ENCODE data around the gene LRMDA. TPM values are rescaled to one million over a fixed set of nuclear protein-coding genes. Genes with fewer than 3 reads are reported as not detected.

The LRMDA gene
- total RNA-seq, 1 donor from 2014 or later: not detected

DNA sequence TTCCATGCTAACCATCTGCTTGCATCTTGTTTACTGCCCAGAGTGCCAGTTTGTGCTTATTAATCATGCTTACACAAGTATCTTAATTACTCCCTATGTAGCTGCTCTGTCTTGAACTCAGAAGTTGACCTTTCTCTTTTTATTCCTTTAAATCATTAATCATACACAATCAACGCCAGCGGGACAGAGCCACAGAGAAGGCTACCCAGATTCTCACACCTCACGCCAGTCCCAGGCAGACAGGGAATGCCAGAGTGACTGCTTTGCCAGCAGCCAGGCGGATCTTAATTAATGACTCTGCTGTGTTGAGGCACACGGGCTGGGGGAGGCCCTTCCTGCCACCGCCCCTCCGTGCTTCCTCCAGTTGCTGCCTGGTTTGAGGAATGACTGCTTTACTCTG lies 229.4 kb downstream of the LRMDA start:
- no peak overlapping the region for H3K4me3 Mint-ChIP-seq
- ATAC-seq (ENCODE audit: low read depth) (no peak), DNase-seq (no peak)
- no peak overlapping the region for H3K27ac Mint-ChIP-seq
- intact Hi-C loops (cut with micrococcal nuclease): no loop called here
- ChIA-PET CTCF (no interaction called here), POLR2A (no interaction called here)
- no peaks in the 10 kb centered on the region for H3K4me1 Mint-ChIP-seq
- peaks cover 3% of the 10 kb centered on the region for H3K27me3 Mint-ChIP-seq
- TF ChIP-seq, protein P1, sequence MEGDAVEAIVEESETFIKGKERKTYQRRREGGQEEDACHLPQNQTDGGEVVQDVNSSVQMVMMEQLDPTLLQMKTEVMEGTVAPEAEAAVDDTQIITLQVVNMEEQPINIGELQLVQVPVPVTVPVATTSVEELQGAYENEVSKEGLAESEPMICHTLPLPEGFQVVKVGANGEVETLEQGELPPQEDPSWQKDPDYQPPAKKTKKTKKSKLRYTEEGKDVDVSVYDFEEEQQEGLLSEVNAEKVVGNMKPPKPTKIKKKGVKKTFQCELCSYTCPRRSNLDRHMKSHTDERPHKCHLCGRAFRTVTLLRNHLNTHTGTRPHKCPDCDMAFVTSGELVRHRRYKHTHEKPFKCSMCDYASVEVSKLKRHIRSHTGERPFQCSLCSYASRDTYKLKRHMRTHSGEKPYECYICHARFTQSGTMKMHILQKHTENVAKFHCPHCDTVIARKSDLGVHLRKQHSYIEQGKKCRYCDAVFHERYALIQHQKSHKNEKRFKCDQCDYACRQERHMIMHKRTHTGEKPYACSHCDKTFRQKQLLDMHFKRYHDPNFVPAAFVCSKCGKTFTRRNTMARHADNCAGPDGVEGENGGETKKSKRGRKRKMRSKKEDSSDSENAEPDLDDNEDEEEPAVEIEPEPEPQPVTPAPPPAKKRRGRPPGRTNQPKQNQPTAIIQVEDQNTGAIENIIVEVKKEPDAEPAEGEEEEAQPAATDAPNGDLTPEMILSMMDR (IDR thresholded peaks at IDR 0.05): no peak
- H3K9me3 Mint-ChIP-seq: no peaks in the 10 kb centered on the region
- H3K36me3 Mint-ChIP-seq (ENCODE audit: low read depth): no peaks in the 10 kb centered on the region

DNA sequence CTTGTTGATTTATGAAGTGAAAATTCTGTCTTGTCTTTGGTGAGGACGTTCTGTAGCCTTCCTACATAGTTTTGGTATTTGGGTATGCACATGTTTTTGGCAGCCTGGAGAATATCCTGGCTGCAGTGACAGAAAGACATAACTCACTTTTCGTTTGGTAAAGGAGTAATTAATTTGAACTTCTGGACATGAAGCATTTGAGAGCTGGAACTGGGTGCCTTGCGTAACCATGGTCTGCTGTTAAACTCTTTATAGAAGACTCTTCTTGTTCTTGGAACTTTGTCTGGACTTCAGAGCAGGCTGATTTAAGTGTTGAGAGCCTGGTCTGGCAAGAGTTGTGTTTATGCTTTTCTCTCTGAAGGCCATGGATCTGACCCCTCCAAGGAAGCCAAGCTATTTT lies 231.3 kb downstream of the LRMDA start:
- DNase-seq (no peak), ATAC-seq (ENCODE audit: low read depth) (no peak)
- Mint-ChIP-seq H3K36me3 (ENCODE audit: low read depth) (no peaks in the 10 kb centered on the region), H3K4me3 (no peak overlapping the region), H3K27ac (no peak overlapping the region), H3K4me1 (no peaks in the 10 kb centered on the region), H3K27me3 (peaks cover 3% of the 10 kb centered on the region), H3K9me3 (no peaks in the 10 kb centered on the region)
- ChIA-PET CTCF (no interaction called here), POLR2A (no interaction called here)
- TF ChIP-seq, protein P1 (IDR thresholded peaks at IDR 0.05): no peak
- intact Hi-C loops (cut with micrococcal nuclease): no loop called here

DNA sequence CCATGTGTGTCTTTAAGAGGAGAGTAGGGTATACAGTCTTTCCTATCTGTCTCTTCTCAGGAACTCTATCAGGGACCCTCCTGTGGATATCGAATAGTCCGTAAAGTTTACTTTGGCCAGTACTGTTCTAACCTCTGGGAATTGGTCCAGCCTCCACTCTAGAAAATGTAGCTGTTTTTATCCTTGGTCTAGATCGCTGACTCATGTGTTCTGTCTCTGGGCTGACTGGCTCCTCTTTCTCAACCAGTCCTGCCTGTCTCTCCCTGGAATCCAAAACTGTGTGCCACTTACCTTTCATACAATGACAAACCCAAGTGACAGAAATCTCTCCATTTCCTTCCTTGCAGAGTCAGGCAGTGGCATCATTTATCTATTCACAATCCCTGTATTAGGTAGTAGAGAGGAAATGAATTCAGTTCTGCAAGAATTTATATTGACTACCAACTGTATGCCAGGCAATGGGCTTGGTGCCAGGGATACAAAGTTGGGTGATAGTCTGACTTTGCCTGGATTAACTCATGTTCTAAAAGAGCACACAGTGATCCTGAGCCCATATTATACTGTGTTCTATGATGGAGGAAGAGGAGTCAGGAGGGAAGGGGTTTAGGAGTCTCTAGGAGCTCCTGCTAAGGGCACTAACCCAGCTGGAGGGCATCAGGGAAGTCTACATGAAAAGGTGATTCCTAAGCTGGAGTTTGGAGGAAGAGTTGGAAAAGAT lies 232.7 kb downstream of the LRMDA start:
- Mint-ChIP-seq H3K9me3 (no peaks in the 10 kb centered on the region), H3K27ac (no peak overlapping the region), H3K36me3 (ENCODE audit: low read depth) (no peaks in the 10 kb centered on the region)

DNA sequence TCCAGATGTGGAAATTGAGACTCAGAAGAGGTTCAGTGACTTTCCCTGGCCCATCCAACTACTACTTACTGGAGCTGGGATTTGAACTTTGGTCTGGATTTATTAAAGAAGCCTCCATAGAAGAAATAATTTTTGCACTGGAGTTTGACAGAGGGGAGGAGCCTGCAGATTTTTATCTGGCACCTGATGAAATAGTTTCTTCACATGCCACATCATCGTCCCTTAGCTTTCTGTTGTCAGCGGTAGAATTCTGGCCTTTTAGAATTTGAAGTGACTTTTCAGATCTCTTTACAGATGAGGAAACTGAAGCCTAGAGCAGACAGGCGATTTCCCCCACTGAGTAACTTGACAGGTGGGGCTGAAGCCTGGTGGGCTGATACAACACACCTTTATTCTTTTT lies 233.5 kb downstream of the LRMDA start:
- H3K27me3 Mint-ChIP-seq: peaks cover 3% of the 10 kb centered on the region
- DNase-seq (no peak), ATAC-seq (ENCODE audit: low read depth) (no peak)
- H3K9me3 Mint-ChIP-seq: no peaks in the 10 kb centered on the region
- POLR2A ChIA-PET: no interaction called here
- H3K27ac Mint-ChIP-seq: no peak overlapping the region
- no peaks in the 10 kb centered on the region for H3K4me1 Mint-ChIP-seq
- intact Hi-C loops (cut with micrococcal nuclease): no loop called here
- TF ChIP-seq, protein P1 (IDR thresholded peaks at IDR 0.05): no peak
- H3K4me3 Mint-ChIP-seq: no peak overlapping the region
- CTCF ChIA-PET: no interaction called here
- no peaks in the 10 kb centered on the region for H3K36me3 Mint-ChIP-seq (ENCODE audit: low read depth)

More for the DNA sequence above, 232.7 kb downstream of the LRMDA start:
- TF ChIP-seq, protein P1 (IDR thresholded peaks at IDR 0.05): no peak
- no peak for DNase-seq
- peaks cover 3% of the 10 kb centered on the region for H3K27me3 Mint-ChIP-seq
- ChIA-PET CTCF (no interaction called here), POLR2A (no interaction called here)
- intact Hi-C loops (cut with micrococcal nuclease): no loop called here
- ATAC-seq (ENCODE audit: low read depth): no peak
- H3K4me1 Mint-ChIP-seq: no peaks in the 10 kb centered on the region
- H3K4me3 Mint-ChIP-seq: no peak overlapping the region

DNA sequence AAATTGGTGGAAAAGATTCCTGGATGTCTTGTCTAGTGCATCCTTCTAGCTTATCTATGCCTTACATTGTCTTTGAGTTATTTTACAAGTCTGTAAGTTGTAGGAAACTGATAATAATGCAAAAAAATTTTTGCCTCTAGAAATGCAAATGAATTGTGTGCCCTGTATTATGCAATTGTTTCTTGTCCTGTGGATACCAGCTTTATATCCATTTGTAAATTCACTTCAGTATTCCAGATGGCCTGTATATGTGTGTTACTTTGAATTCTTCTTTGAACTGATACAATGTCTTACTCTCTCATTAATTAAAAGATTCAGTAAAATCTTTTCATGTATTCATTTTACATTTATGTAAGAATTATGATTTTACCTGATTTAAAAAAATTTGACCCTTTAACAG lies 234.3 kb downstream of the LRMDA start:
- TF ChIP-seq, protein P1 (IDR thresholded peaks at IDR 0.05): no peak
- no peak overlapping the region for H3K27ac Mint-ChIP-seq
- H3K9me3 Mint-ChIP-seq: no peaks in the 10 kb centered on the region
- H3K4me3 Mint-ChIP-seq: no peak overlapping the region
- peaks cover 4% of the 10 kb centered on the region for H3K27me3 Mint-ChIP-seq
- ChIA-PET CTCF (no interaction called here), POLR2A (no interaction called here)
- no peaks in the 10 kb centered on the region for H3K4me1 Mint-ChIP-seq
- H3K36me3 Mint-ChIP-seq (ENCODE audit: low read depth): no peaks in the 10 kb centered on the region
- DNase-seq (no peak), ATAC-seq (ENCODE audit: low read depth) (no peak)
- intact Hi-C loops (cut with micrococcal nuclease): no loop called here

Measured in activated B cell treated with CpG ODN at 0.5 μM for 24 hours (primary cell).